ENCODE data around the gene F7. TPM values are rescaled to one million over a fixed set of nuclear protein-coding genes. Genes with fewer than 3 reads are reported as not detected.

Gene F7
- total and polyA plus RNA-seq, 2 experiments from 2014 or later: not detected

- Histone ChIP-seq H3K9me2 (ENCODE audit: insufficient read depth) (no peaks in the 10 kb centered on the region), H3K4me3 (no peak overlapping the region), H3K27me3 (replicated peaks; ENCODE audit: insufficient read depth) (no peaks in the 10 kb centered on the region), H3K9ac (no peak overlapping the region), H3K36me3 (ENCODE audit: low read depth) (no peaks in the 10 kb centered on the region), H3K4me2 (ENCODE audit: unreplicated experiment) (no peak overlapping the region), H2AFZ (no peak overlapping the region), H3K4me1 (ENCODE audit: insufficient read depth) (no peaks in the 10 kb centered on the region), H3K9me3 (ENCODE audit: low read depth) (no peaks in the 10 kb centered on the region), H3F3A (ENCODE audit: insufficient read depth) (no peaks in the 10 kb centered on the region), H3K79me2 (ENCODE audit: insufficient read depth) (no peaks in the 10 kb centered on the region), H3K27ac (no peak overlapping the region), H4K20me1 (ENCODE audit: insufficient read depth) (no peaks in the 10 kb centered on the region)
- WGBS, 2 experiments (ENCODE audit: low coverage in 1 of 2, low lambda C conversion rate in 2 of 2, missing lambda C conversion rate in 2 of 2): 74 to 77% methylated on average over 9 of the region's 9 CpGs
- in situ Hi-C loops (cut with MboI): no loop called here
- DNase-seq: no peak
- no peak for TF ChIP-seq EZH2phosphoT487 (IDR thresholded peaks at IDR 0.05; ENCODE audit: insufficient read depth, low read depth)
- no peak for TF ChIP-seq EZH2 (IDR thresholded peaks at IDR 0.05; ENCODE audit: insufficient read depth, poor library complexity, severe bottlenecking)
These were observed 41.2 kb downstream of the F7 start for GRCh38 chr13:113146750-113147149.

GRCh38 chr13:113147206-113147605 lies 41.6 kb downstream of the F7 start:
- Histone ChIP-seq H2AFZ (no peak overlapping the region), H3K4me1 (ENCODE audit: insufficient read depth) (no peaks in the 10 kb centered on the region), H3K9ac (no peak overlapping the region), H4K20me1 (ENCODE audit: insufficient read depth) (no peaks in the 10 kb centered on the region), H3F3A (ENCODE audit: insufficient read depth) (no peaks in the 10 kb centered on the region), H3K79me2 (ENCODE audit: insufficient read depth) (no peaks in the 10 kb centered on the region), H3K9me2 (ENCODE audit: insufficient read depth) (no peaks in the 10 kb centered on the region), H3K36me3 (ENCODE audit: low read depth) (no peaks in the 10 kb centered on the region), H3K4me3 (no peak overlapping the region), H3K27me3 (replicated peaks; ENCODE audit: insufficient read depth) (no peaks in the 10 kb centered on the region), H3K27ac (no peak overlapping the region), H3K9me3 (ENCODE audit: low read depth) (no peaks in the 10 kb centered on the region), H3K4me2 (ENCODE audit: unreplicated experiment) (no peak overlapping the region)
- no peak for TF ChIP-seq EZH2phosphoT487 (IDR thresholded peaks at IDR 0.05; ENCODE audit: insufficient read depth, low read depth)
- TF ChIP-seq EZH2 (IDR thresholded peaks at IDR 0.05; ENCODE audit: insufficient read depth, poor library complexity, severe bottlenecking): no peak
- DNase-seq: no peak
- in situ Hi-C loops (cut with MboI): no loop called here
- WGBS, 2 experiments (ENCODE audit: low coverage in 1 of 2, low lambda C conversion rate in 2 of 2, missing lambda C conversion rate in 2 of 2): 54 to 63% methylated on average over 8 of the region's 8 CpGs

GRCh38 chr13:113148407-113148806 lies 42.8 kb downstream of the F7 start:
- no peaks in the 10 kb centered on the region for H3K9me3 ChIP-seq (ENCODE audit: low read depth)
- DNase-seq: no peak
- no peak overlapping the region for H3K4me2 ChIP-seq (ENCODE audit: unreplicated experiment)
- no peaks in the 10 kb centered on the region for H3K9me2 ChIP-seq (ENCODE audit: insufficient read depth)
- H3K9ac ChIP-seq: no peak overlapping the region
- no peak overlapping the region for H2AFZ ChIP-seq
- 70 to 74% methylated on average over 13 of the region's 13 CpGs for WGBS, 2 experiments (ENCODE audit: low coverage in 1 of 2, low lambda C conversion rate in 2 of 2, missing lambda C conversion rate in 2 of 2)
- no peaks in the 10 kb centered on the region for H3K79me2 ChIP-seq (ENCODE audit: insufficient read depth)
- H3K27ac ChIP-seq: no peak overlapping the region
- no peaks in the 10 kb centered on the region for H3K27me3 ChIP-seq (replicated peaks; ENCODE audit: insufficient read depth)
- no peak overlapping the region for H3K4me3 ChIP-seq
- no peaks in the 10 kb centered on the region for H3F3A ChIP-seq (ENCODE audit: insufficient read depth)
- in situ Hi-C loops (cut with MboI): no loop called here
- no peaks in the 10 kb centered on the region for H3K36me3 ChIP-seq (ENCODE audit: low read depth)
- no peaks in the 10 kb centered on the region for H4K20me1 ChIP-seq (ENCODE audit: insufficient read depth)
- peaks cover 4% of the 10 kb centered on the region; the same call in 1 of the 2 replicates for H3K4me1 ChIP-seq (ENCODE audit: insufficient read depth)
- TF ChIP-seq EZH2phosphoT487 (IDR thresholded peaks at IDR 0.05; ENCODE audit: insufficient read depth, low read depth): no peak
- no peak for TF ChIP-seq EZH2 (IDR thresholded peaks at IDR 0.05; ENCODE audit: insufficient read depth, poor library complexity, severe bottlenecking)

- Histone ChIP-seq H3K36me3 (ENCODE audit: low read depth) (no peaks in the 10 kb centered on the region), H4K20me1 (ENCODE audit: insufficient read depth) (no peaks in the 10 kb centered on the region), H3K27ac (no peak overlapping the region), H3K9ac (no peak overlapping the region), H3K9me2 (ENCODE audit: insufficient read depth) (no peaks in the 10 kb centered on the region), H3K4me1 (ENCODE audit: insufficient read depth) (peaks cover 4% of the 10 kb centered on the region; the same call in 1 of the 2 replicates), H2AFZ (no peak overlapping the region), H3K4me2 (ENCODE audit: unreplicated experiment) (no peak overlapping the region), H3K4me3 (no peak overlapping the region), H3K79me2 (ENCODE audit: insufficient read depth) (no peaks in the 10 kb centered on the region), H3K9me3 (ENCODE audit: low read depth) (no peaks in the 10 kb centered on the region), H3F3A (ENCODE audit: insufficient read depth) (no peaks in the 10 kb centered on the region), H3K27me3 (replicated peaks; ENCODE audit: insufficient read depth) (no peaks in the 10 kb centered on the region)
- WGBS, 2 experiments (ENCODE audit: low coverage in 1 of 2, low lambda C conversion rate in 2 of 2, missing lambda C conversion rate in 2 of 2): 91 to 92% methylated on average over 37 to 38 of the region's 38 CpGs
- no peak for TF ChIP-seq EZH2 (IDR thresholded peaks at IDR 0.05; ENCODE audit: insufficient read depth, poor library complexity, severe bottlenecking)
- TF ChIP-seq EZH2phosphoT487 (IDR thresholded peaks at IDR 0.05; ENCODE audit: insufficient read depth, low read depth): no peak
- in situ Hi-C loops (cut with MboI): no loop called here
- DNase-seq: no peak
These were observed 43.4 kb downstream of the F7 start for GRCh38 chr13:113148940-113149503.
